GM21717 (cell line): ENCODE data around the gene GTPBP10.
"Not testable (repeated sequence)": the region's sequence is repeated elsewhere in the genome, so short reads cannot be mapped to it uniquely, and the experiment has no call there.

Source experiments
- ATAC-seq: cut with Tn5 transposase; IDR thresholded peaks from one replicate; pipeline ENCODE4 v1.9.1; 2021; ENCODE audit warnings: mild to moderate bottlenecking, moderate library complexity; ENCODE audit not compliant: unreplicated experiment

The GTPBP10 gene

GRCh38 chr7:90350032-90350431 lies 3.5 kb downstream of the GTPBP10 start:
- ATAC-seq = not testable (repeated sequence)

- no peak for ATAC-seq
Observed at GRCh38 chr7:90351987-90352386, 5.5 kb downstream of the GTPBP10 start.

- no peak for ATAC-seq
Observed at GRCh38 chr7:90383422-90383821, 36.9 kb downstream of the GTPBP10 start.

- no peak for ATAC-seq
Observed at GRCh38 chr7:90383861-90384260, 37.3 kb downstream of the GTPBP10 start.

- no peak for ATAC-seq
Observed at GRCh38 chr7:90384433-90384832, 37.9 kb downstream of the GTPBP10 start.

- ATAC-seq = no peak
Observed at GRCh38 chr7:90387470-90388240, 41.1 kb downstream of the GTPBP10 start.

- ATAC-seq = no peak
Observed at GRCh38 chr7:90390926-90391325, 44.4 kb downstream of the GTPBP10 start.

GRCh38 chr7:90391488-90391887 lies 45.0 kb downstream of the GTPBP10 start:
- no peak for ATAC-seq

GRCh38 chr7:90396420-90396819 lies 49.9 kb downstream of the GTPBP10 start:
- no peak for ATAC-seq

- ATAC-seq = no peak
Observed at GRCh38 chr7:90401989-90402388, 55.5 kb downstream of the GTPBP10 start.

GRCh38 chr7:90402785-90403173 lies 56.3 kb downstream of the GTPBP10 start:
- no peak for ATAC-seq

GRCh38 chr7:90403174-90404113 lies 56.9 kb downstream of the GTPBP10 start, which contains the start of gene CLDN12:
Gene CLDN12, plus strand, starts transcription at chr7:90403461. Its CDS starts 9,216 bp downstream, at chr7:90412677.
- peak; percentile 96 for ATAC-seq

GRCh38 chr7:90404777-90405176 lies 58.3 kb downstream of the GTPBP10 start:
- ATAC-seq = no peak

- no peak for ATAC-seq
Observed at GRCh38 chr7:90407484-90407821, 60.9 kb downstream of the GTPBP10 start.

GRCh38 chr7:90408142-90408541 lies 61.6 kb downstream of the GTPBP10 start:
- ATAC-seq = no peak

- ATAC-seq = no peak
Observed at GRCh38 chr7:90409667-90410066, 63.2 kb downstream of the GTPBP10 start.

GRCh38 chr7:90411510-90411909 lies 65.0 kb downstream of the GTPBP10 start:
- ATAC-seq = no peak

GRCh38 chr7:90412458-90413184 lies 66.1 kb downstream of the GTPBP10 start:
- ATAC-seq = no peak

- no peak for ATAC-seq
Observed at GRCh38 chr7:90413185-90413528, 66.6 kb downstream of the GTPBP10 start.

- ATAC-seq = no peak
Observed at GRCh38 chr7:90421651-90422050, 75.1 kb downstream of the GTPBP10 start.

- peak; percentile 98 for ATAC-seq
Observed at GRCh38 chr7:90424720-90425119, 78.2 kb downstream of the GTPBP10 start.
